Measurements from ENCODE around the gene RPL36. TPM values are rescaled to one million over a fixed set of nuclear protein-coding genes. Genes with fewer than 3 reads are reported as not detected.

Gene RPL36
- total RNA-seq, 1 donor from 2014 or later: 1,717 TPM

GRCh38 chr19:5645409-5645808 lies 44.7 kb upstream of the RPL36 start:
- no peak for TF ChIP-seq CTCF (IDR thresholded peaks at IDR 0.05; ENCODE audit: insufficient read depth, low read length, poor library complexity, severe bottlenecking)
- H3K4me3 ChIP-seq (ENCODE audit: low read depth, low read length): no peak overlapping the region
- DNase-seq (ENCODE audit: low read depth): no peak
- no peaks in the 10 kb centered on the region for H3K27me3 ChIP-seq (ENCODE audit: control insufficient read depth, insufficient read depth, low read length)
- peaks cover 3% of the 10 kb centered on the region for H3K36me3 ChIP-seq (ENCODE audit: control insufficient read depth, insufficient read depth, low read length)

- Histone ChIP-seq H3K4me3 (ENCODE audit: low read depth, low read length) (no peak overlapping the region), H3K36me3 (ENCODE audit: control insufficient read depth, insufficient read depth, low read length) (peaks cover 3% of the 10 kb centered on the region), H3K27me3 (ENCODE audit: control insufficient read depth, insufficient read depth, low read length) (no peaks in the 10 kb centered on the region)
- DNase-seq (ENCODE audit: low read depth): no peak
- no peak for TF ChIP-seq CTCF (IDR thresholded peaks at IDR 0.05; ENCODE audit: insufficient read depth, low read length, poor library complexity, severe bottlenecking)
Measured at GRCh38 chr19:5646703-5647102, 43.4 kb upstream of the RPL36 start.

GRCh38 chr19:5648464-5648863 lies 41.6 kb upstream of the RPL36 start:
- TF ChIP-seq CTCF (IDR thresholded peaks at IDR 0.05; ENCODE audit: insufficient read depth, low read length, poor library complexity, severe bottlenecking): no peak
- no peak for DNase-seq (ENCODE audit: low read depth)
- H3K27me3 ChIP-seq (ENCODE audit: control insufficient read depth, insufficient read depth, low read length): no peaks in the 10 kb centered on the region
- no peak overlapping the region for H3K4me3 ChIP-seq (ENCODE audit: low read depth, low read length)
- peaks cover 3% of the 10 kb centered on the region for H3K36me3 ChIP-seq (ENCODE audit: control insufficient read depth, insufficient read depth, low read length)

GRCh38 chr19:5651361-5651760 lies 38.7 kb upstream of the RPL36 start:
- H3K36me3 ChIP-seq (ENCODE audit: control insufficient read depth, insufficient read depth, low read length): peaks cover 3% of the 10 kb centered on the region
- H3K4me3 ChIP-seq (ENCODE audit: low read depth, low read length): no peak overlapping the region
- DNase-seq (ENCODE audit: low read depth): no peak
- no peaks in the 10 kb centered on the region for H3K27me3 ChIP-seq (ENCODE audit: control insufficient read depth, insufficient read depth, low read length)
- no peak for TF ChIP-seq CTCF (IDR thresholded peaks at IDR 0.05; ENCODE audit: insufficient read depth, low read length, poor library complexity, severe bottlenecking)

GRCh38 chr19:5652261-5652660 lies 37.8 kb upstream of the RPL36 start:
- Histone ChIP-seq H3K36me3 (ENCODE audit: control insufficient read depth, insufficient read depth, low read length) (no peaks in the 10 kb centered on the region), H3K27me3 (ENCODE audit: control insufficient read depth, insufficient read depth, low read length) (no peaks in the 10 kb centered on the region), H3K4me3 (ENCODE audit: low read depth, low read length) (no peak overlapping the region)
- TF ChIP-seq CTCF (IDR thresholded peaks at IDR 0.05; ENCODE audit: insufficient read depth, low read length, poor library complexity, severe bottlenecking): no peak
- no peak for DNase-seq (ENCODE audit: low read depth)

GRCh38 chr19:5654931-5655330 lies 35.2 kb upstream of the RPL36 start:
- TF ChIP-seq CTCF (IDR thresholded peaks at IDR 0.05; ENCODE audit: insufficient read depth, low read length, poor library complexity, severe bottlenecking): no peak
- Histone ChIP-seq H3K4me3 (ENCODE audit: low read depth, low read length) (no peak overlapping the region), H3K36me3 (ENCODE audit: control insufficient read depth, insufficient read depth, low read length) (peaks cover 2% of the 10 kb centered on the region), H3K27me3 (ENCODE audit: control insufficient read depth, insufficient read depth, low read length) (no peaks in the 10 kb centered on the region)
- no peak for DNase-seq (ENCODE audit: low read depth)

Measured in kidney epithelial cell (primary cell).